NCI-H2171 (cell line): ENCODE results near the gene PRTFDC1.

Experiments
- DNase-seq: peaks from one replicate; lab custom pipeline; 2025; lab: John Stamatoyannopoulos, UW

PRTFDC1 gene

GRCh38 chr10:24902400-24902728 lies 50.0 kb downstream of the PRTFDC1 start:
- DNase-seq, result no peak

GRCh38 chr10:24901686-24902399 lies 50.6 kb downstream of the PRTFDC1 start:
- DNase-seq, result no peak

- no peak for DNase-seq
Measured at GRCh38 chr10:24900888-24901685, 51.3 kb downstream of the PRTFDC1 start.

GRCh38 chr10:24899571-24899970 lies 52.8 kb downstream of the PRTFDC1 start:
- no peak for DNase-seq

GRCh38 chr10:24898501-24898900 lies 53.9 kb downstream of the PRTFDC1 start:
- no peak for DNase-seq

GRCh38 chr10:24897326-24897926 lies 55.0 kb downstream of the PRTFDC1 start:
- no peak for DNase-seq

GRCh38 chr10:24894728-24895127 lies 57.7 kb downstream of the PRTFDC1 start:
- DNase-seq, result no peak

- no peak for DNase-seq
Measured at GRCh38 chr10:24894309-24894708, 58.1 kb downstream of the PRTFDC1 start.

GRCh38 chr10:24893127-24893526 lies 59.3 kb downstream of the PRTFDC1 start:
- DNase-seq, result no peak

GRCh38 chr10:24891823-24892222 lies 60.6 kb downstream of the PRTFDC1 start:
- no peak for DNase-seq

GRCh38 chr10:24889639-24890038 lies 62.8 kb downstream of the PRTFDC1 start:
- DNase-seq, result no peak

- no peak for DNase-seq
Measured at GRCh38 chr10:24887855-24888231, 64.6 kb downstream of the PRTFDC1 start.

- no peak for DNase-seq
Measured at GRCh38 chr10:24886290-24886680, 66.1 kb downstream of the PRTFDC1 start.

GRCh38 chr10:24885551-24886289 lies 66.7 kb downstream of the PRTFDC1 start:
- DNase-seq, result no peak

- DNase-seq, result no peak
Measured at GRCh38 chr10:24884793-24885192, 67.6 kb downstream of the PRTFDC1 start.

- DNase-seq, result no peak
Measured at GRCh38 chr10:24884316-24884715, 68.1 kb downstream of the PRTFDC1 start.

- DNase-seq, result no peak
Measured at GRCh38 chr10:24883176-24883575, 69.2 kb downstream of the PRTFDC1 start.

GRCh38 chr10:24882047-24882698 lies 70.2 kb downstream of the PRTFDC1 start:
- DNase-seq, result no peak

GRCh38 chr10:24879861-24880260 lies 72.5 kb downstream of the PRTFDC1 start:
- DNase-seq, result no peak

- DNase-seq, result no peak
Measured at GRCh38 chr10:24874133-24874532, 78.3 kb downstream of the PRTFDC1 start.

GRCh38 chr10:24873281-24873683 lies 79.1 kb downstream of the PRTFDC1 start:
- peak; percentile 26 for DNase-seq

GRCh38 chr10:24872790-24873182 lies 79.6 kb downstream of the PRTFDC1 start:
- no peak for DNase-seq
